GM19438 (cell line): Measurements from ENCODE around the gene KIAA0930.

Source experiments
- ATAC-seq: cut with Tn5 transposase; IDR thresholded peaks from one replicate; pipeline ENCODE4 v1.9.1; 2021; ENCODE audit warnings: low read depth; ENCODE audit not compliant: unreplicated experiment

KIAA0930 gene

DNA sequence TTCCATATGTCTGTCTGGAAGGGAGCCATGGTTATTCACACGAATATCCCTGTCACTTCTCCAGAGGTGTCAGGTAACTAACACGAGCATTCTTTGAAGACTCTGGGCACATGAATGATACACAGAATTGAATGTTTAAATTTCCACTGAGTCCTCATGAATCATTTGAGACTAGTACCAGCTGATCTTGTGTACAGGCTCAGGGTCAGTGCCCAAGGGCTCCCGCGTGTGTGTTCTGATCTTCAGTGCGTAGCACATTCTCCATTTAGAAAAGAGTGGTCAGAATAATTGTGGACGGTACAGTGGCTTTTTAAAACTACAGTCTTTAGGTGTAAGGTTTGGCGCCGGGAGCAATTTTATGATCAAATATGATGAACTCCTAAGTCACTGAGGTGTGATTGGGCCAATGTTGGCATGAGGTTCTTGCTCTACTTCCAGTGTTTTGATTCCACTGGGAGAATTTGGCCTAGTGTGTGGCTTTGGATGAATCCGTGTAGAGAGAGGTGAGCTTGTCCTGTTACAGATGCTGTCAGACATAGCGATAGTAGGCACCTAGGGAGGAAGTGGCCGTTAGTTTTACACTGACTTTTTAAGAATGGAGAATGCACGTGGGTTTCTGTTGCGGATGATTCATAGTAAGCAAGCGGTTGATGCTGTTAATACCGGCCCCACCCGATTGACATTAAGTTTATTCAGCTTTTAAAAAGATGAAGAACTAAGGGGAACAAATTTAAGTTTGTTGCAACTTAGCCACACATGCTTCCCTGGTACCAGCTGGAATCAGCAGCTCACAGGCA, 54.8 kb downstream of the KIAA0930 start:
- ATAC-seq = no peak

DNA sequence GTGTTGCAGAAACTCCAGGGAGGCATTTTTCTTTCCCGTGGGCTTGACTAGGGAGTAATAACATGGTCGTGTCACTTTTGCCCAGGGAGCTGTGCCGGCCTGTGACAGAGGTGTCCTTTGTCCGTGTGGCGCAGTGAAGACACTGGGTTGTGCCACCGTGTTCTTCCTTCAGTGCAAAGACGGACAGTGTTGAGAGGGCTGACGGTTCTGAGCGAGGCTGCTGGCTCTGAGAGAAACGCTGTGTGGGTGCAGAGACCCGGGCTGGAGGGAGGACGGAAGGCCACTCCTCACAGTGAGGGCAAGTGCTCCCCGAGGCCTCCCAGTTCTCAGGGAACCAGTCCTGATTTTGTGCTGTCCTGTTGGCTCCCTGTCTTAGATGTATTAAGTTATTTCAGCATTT, 56.7 kb downstream of the KIAA0930 start:
- ATAC-seq = no peak

GRCh38 chr22:45181766-45182165, 58.9 kb downstream of the KIAA0930 start:
- no peak for ATAC-seq

DNA sequence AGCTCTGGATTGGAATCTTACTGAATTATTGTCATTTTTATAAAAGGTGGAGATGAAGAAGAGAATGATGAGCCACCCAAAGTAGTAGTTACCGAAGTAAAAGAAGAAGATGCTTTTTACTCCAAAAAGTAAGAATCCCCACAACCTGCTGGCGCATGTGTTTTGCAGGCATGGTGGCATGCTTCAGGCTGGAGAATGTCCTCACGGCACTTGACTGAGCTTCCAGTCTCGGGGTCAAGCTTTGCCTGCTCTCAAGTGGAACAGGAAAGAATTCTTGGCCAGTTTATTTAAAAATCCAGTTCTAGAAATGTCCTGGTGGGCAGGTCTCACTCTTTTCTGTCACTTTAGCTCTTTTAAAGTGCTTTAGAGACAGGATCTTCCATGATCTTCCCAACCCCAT, 59.5 kb downstream of the KIAA0930 start:
- ATAC-seq = no peak

GRCh38 chr22:45180146-45180679, 60.5 kb downstream of the KIAA0930 start:
- no peak for ATAC-seq

DNA sequence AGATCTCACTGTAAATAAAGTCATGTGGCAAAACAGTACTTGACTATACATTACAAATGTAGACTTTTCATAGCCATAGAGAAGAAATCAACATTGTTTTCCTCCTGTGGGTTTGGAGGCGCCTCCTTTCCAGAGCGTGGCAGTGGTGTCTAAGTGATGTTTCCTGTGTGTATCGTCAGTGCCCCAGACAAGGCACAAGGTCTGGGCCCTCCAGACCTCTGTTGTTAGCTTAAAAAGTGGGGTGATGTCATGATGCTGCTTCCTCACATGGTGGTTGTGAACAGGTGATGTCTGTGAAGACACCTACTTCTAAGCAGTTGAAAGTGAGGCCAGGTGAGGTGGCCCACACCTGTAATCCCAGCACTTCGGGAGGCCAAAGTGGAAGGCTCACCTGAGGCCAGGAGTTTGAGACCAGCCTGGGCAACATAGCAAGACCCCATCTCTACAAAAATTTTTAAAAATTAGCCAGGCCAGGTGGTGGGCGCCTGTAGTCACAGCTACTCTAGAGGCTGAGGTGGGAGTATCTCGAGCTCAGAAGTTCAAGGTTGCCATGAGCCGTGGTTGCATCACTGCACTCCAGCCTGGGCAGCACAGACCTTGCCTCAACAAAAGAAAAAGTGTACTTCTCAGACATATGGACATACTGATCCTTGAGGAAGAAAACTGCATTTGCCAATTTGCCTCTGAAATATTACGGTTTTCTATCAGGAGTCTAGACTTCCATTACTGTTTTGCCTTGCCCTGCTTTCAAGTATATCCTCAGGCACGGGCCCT, 61.2 kb downstream of the KIAA0930 start:
- ATAC-seq = no peak

- ATAC-seq = no peak
Measured at GRCh38 chr22:45172881-45173585, 67.7 kb downstream of the KIAA0930 start.

DNA sequence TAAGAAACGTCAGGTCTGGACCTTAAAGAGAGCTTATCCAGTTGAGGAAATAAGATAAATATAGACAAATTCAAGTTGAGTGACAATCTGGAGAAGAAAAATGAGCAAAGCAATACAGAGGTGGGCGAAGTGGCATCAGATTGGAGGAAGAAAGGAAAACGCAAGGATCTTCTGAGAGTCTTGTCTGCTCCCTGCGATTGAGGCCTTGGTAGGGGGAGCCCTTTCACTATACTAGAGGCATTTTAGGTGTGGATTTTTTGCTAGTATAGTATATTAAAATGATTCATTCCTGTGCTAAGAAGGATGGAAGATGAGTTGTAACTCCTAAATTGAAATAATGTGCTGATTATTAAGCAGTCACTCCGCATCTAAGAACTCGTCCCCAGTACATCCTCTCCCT, 68.9 kb downstream of the KIAA0930 start:
- no peak for ATAC-seq

DNA sequence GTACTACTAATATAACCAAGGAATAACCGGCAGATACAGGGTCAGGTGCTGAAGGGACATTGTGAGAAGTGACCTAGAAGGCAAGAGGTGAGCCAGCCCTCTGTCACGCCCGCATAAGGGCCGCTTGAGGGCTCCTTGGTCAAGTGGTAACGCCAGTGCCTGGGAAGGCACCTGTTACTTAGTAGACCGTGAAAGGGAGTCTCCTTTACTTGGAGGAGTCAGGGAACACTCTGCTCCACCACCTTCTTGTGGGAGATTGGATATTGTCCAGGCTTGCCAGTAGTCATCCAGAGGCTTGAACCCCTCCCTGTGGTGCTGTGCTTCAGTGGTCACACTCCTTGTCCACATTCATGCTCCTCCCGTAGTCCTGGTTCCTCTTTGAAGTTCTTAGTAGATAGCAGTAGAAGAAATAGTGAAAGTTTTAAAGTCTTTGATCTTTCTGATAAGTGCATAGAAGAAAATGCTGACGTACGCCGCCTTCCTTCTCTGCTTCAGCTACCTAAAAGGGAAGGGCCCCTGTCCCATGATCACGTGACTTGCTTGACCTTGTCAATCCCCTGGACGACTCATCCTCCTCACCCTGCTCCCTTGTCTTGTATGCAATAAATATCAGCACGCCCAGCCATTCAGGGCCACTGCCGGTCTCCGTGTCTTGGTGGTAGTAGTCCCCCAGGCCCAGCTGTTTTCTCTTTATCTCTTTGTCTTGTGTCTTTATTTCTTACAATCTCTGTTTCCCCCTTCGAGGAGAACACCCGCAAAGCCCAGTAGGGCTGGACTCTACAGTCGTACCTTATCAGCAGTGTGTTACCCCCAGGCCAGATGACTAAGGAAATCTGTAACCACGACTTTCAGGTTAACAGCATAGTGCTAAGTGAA, 70.9 kb downstream of the KIAA0930 start:
- ATAC-seq = no peak

DNA sequence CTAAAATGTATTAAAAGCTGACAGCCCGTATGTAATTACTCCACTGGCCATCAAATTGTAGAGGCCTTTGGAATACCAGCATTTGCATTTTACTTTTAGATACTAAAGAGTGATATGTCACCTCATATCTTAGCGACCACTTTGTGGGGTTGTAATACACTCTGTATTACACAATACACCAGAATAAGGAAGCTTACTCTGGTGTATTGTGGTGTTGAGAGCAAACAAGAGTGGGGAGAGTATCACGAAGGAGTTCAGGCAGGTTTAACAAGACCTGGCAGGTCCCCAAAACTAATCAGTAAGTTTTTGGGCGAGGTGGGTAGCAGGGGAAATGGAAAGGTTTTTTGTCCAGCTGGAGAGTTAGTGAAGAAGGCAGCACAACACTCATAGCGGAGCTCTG, 73.8 kb downstream of the KIAA0930 start:
- no peak for ATAC-seq

DNA sequence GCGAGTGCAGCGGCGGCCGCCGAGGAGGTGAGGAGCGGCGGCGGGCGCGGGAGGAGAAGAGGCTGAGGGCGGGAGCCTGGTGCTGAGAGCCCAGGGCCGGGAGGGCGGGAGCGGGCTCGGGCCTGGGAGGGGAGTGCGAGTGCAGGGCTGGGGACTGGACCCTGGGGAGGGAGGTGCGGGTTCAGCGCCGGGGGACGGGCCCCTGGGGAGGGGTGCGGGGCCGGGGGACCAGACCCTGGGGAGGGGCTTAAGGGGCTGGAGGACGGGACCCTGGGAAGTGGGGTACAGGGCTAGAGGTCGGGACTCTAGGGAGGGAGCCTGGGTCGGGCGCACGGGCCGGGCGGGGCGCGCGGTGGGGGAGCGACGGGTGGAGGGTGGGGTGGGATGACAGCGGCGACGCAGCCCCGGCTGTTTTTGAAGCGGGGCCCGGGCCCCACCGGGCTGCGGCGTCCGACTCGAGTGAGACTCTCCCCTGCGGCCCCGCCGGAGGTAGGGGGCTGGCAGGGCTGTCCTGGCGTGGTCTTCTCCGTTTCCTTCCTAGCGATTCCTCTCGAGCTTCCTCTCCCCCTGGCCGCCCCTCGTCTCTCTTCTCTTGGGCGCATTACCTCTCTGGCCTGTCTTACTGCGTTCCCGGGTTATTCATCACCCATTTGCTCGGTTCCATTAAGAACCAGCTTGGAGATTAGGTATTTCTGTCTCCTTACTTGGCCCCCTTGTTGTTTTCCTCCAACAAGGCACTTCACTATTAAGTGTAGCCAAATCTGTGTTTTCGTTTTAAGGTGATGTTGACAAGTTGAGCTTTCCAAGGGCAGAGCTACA, 76.2 kb downstream of the KIAA0930 start:
- no peak for ATAC-seq

DNA sequence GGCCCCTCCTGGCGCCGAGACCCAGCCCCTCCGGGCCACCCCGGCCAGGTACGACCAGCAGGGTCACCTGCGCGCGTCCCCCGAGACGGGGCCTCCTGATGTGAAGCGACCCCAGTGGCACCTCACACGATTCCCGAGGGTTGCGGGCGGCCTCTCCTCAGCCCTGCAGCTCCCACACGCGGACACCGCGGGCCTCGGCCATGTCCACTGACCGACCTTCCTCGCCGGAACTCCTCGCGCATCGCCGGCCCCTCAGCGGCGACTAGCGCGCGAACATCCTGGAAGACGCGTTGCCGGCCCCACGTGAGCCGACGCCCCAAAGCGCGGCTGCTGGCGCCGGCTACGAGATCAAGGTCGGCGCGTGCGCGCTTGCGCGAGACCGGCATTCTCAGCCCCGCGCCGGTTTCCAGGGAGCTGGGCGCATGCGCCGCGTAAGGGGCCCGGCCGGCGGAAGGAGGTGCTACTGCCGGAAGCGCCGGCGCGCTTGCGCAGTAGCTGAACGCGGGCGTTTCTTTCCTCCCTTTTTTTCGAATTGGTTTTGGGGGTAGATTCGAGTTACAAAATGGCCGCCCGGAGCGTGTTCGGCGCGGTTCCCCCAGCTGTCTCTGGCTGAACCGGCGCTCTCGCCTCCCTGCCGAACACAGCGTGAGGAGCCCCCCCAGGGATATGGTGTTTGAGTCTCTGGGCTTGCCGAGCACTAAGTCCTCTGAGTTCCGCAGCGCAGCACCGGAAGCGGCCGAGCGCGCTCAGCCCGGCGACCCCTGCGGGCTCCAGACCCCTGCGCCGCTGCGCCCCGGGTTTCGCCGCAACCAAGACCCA, 77.0 kb downstream of the KIAA0930 start, which contains the start of gene NUP50:
TSS of gene NUP50 (plus strand) at position 475 of the 819 bp plus-strand sequence. CDS start 4,253 bp downstream, outside the sequence.
- peak; percentile 74 for ATAC-seq

- peak; percentile 30 for ATAC-seq
Measured at GRCh38 chr22:45163099-45163450, 77.6 kb downstream of the KIAA0930 start.

GRCh38 chr22:45162531-45162930, 78.2 kb downstream of the KIAA0930 start:
- no peak for ATAC-seq

DNA sequence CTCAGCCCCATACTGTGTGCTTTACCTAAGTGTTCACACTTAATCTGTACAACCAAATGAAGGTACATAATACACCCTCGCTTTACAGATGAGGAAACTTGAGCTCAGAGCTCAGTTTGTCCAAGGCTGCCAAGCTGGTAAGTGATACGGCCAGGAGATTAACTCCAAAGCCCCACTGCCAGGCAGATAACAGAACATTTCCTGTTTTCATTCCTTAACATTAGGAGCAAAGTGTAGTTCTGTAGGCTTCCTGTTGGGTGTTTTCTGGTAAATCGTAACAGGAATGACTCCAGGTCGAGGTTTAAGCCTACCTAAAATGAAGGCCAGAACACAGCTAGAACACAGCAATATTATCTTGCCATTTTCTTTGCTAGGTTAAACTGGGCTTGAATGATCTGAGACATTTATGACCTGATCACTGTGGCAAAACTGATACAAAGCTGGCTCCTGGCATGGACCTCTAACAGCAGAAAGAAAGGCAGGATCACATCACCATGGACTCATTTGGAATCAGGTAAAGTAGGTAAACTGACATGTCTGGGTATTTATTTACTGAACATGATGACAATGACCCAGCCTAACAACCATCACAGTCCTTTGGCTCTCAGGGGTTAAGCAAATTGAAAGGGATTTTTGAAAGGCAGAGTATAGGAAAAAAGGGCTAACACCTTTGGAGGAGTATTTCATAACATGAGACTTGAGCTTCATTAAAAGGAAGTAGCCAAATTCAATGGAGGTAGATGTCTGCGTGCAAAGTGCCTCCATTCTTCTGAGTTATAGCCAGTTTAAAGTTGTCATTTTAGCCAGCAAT, 80.8 kb downstream of the KIAA0930 start:
- no peak for ATAC-seq

- no peak for ATAC-seq
Measured at GRCh38 chr22:45157907-45158306, 82.8 kb downstream of the KIAA0930 start.

DNA sequence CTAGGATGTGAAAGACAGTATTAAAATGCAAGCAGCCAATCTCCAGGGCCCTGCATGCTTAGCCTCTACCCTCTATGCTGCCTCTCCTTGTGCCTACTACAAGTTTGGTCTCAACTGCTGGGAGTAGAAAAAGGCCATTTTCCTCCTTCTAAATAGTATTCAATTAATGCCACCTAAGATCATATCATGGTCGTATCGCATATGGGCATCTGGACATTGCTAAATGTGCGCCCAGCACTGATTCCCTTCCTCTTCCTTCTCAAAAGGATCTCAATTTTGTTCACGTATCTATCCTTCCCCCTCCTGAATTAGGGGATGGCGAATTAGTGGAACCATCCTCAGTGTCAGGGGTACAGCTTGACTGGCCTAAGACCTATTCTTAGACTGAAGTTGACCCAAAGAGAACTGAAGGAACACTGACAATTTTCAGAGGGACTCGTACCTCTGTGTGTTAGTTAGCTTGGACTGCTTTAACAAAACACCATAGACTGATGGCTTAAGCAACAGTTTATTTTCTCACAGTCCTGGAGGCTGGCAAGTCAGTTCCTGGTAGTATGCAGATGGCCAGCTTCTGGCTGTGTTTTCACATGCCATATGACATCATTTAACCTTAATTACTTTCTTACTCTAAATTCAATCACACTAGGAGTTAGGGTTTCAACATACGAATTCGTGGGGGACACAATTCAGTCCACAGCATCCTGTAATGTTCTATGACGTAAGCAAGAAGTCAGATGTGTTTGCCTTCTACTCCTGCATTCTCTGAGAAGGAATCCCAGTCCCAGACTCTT, 85.4 kb downstream of the KIAA0930 start:
- no peak for ATAC-seq
